ENCODE measurements around the gene PCNT. TPM values are rescaled to one million over a fixed set of nuclear protein-coding genes. Genes with fewer than 3 reads are reported as not detected.

Gene PCNT
- total and polyA plus RNA-seq, 2 of the 4 experiments (the other 2 are of a cell fraction): 10.0 to 19.4 TPM

GRCh38 chr21:46459024-46459355 lies 135.0 kb downstream of the PCNT start:
- CTCF ChIA-PET: no interaction called here
- BruUV-seq (replicated peaks): no TSS peak

More at GRCh38 chr21:46459024-46459355, 135.0 kb downstream of the PCNT start:
- Histone ChIP-seq H3K4me3 (ENCODE audit: insufficient read depth, low read depth, low read length) (peak overlapping the region; percentile 100), H3K14ac (replicated peaks; ENCODE audit: low read depth, low read length) (peak overlapping the region; percentile 48; the same call in 1 of the 2 replicates), H3K9ac (ENCODE audit: low read depth, low read length) (peak overlapping the region; percentile 94), H3K36me3 (ENCODE audit: control insufficient read depth, insufficient read depth, low read length) (peaks cover 1% of the 10 kb centered on the region), H3K18ac (ENCODE audit: low read depth, low read length) (peak overlapping the region; percentile 11; the same call in 1 of the 2 replicates), H3K9me3 (ENCODE audit: control insufficient read depth, insufficient read depth, low read length) (no peaks in the 10 kb centered on the region), H4K91ac (ENCODE audit: insufficient read depth, low read depth, low read length) (peak overlapping the region; percentile 54), H3K4me1 (ENCODE audit: control insufficient read depth, insufficient read depth, low read length) (peaks cover 22% of the 10 kb centered on the region), H3K79me1 (ENCODE audit: low read depth in 1 of 2, low read length in 2 of 2) (peaks cover 24 to 79% of the 10 kb centered on the region in 2 experiments), H3K56ac (ENCODE audit: extremely low read depth, insufficient read depth, low read length) (no peak overlapping the region), H4K5ac (ENCODE audit: low read depth, low read length) (peak overlapping the region; percentile 74), H3K27ac (ENCODE audit: insufficient read depth, low read length) (peak overlapping the region; percentile 96), H2BK120ac (ENCODE audit: low read depth, low read length) (0 out of 2 replicates have a peak overlapping the region, but pooled peaks have one; percentile 25), H3K27me3 (ENCODE audit: control insufficient read depth, insufficient read depth, low read length) (no peaks in the 10 kb centered on the region), H4K20me1 (ENCODE audit: insufficient read depth, low read length) (peaks cover 5% of the 10 kb centered on the region), H2BK5ac (ENCODE audit: low read depth, low read length, poor library complexity, severe bottlenecking) (peak overlapping the region; percentile 88), H2AK9ac (replicated peaks; ENCODE audit: low read depth, low read length, poor library complexity) (peak overlapping the region; percentile 94), H2AK5ac (ENCODE audit: low read depth, low read length) (no peak overlapping the region), H3K23ac (ENCODE audit: low read depth, low read length) (no peak overlapping the region), H3K9me1 (ENCODE audit: insufficient read depth, low read length) (peaks cover 22% of the 10 kb centered on the region), H3K4ac (ENCODE audit: low read depth, low read length) (peak overlapping the region; percentile 71), H2AFZ (replicated peaks; ENCODE audit: low read length, poor library complexity) (peak overlapping the region; percentile 99), H3K4me2 (ENCODE audit: low read depth, low read length) (no peak overlapping the region; the same call in 1 of the 2 replicates), H2BK15ac (ENCODE audit: low read depth, low read length) (no peak overlapping the region), H2BK20ac (ENCODE audit: low read depth, low read length) (no peak overlapping the region), H4K8ac (ENCODE audit: low read depth in 2 of 2, low read length in 2 of 2) (peak overlapping the region; percentile 81 to 83; a peak in 2 of 4 replicates)
- in situ Hi-C loops (cut with MboI; ENCODE audit: low sequenced_read_pairs): no loop called here
- POLR2A ChIA-PET (ENCODE audit: unreplicated experiment): no interaction called here
- TF ChIP-seq BHLHE40 (IDR thresholded peaks at IDR 0.05; ENCODE audit: low read depth, low read length) (no peak), MAZ (IDR thresholded peaks at IDR 0.05; ENCODE audit: borderline replicate concordance, low read depth, low read length) (no peak), FOS (IDR thresholded peaks at IDR 0.05; ENCODE audit: low read depth, low read length) (no peak), CTCF (conservative IDR thresholded peaks at IDR 0.05; ENCODE audit: low read depth, low read length) (no peak), CEBPB (IDR thresholded peaks at IDR 0.05; ENCODE audit: low read depth, low read length) (no peak), ELK1 (IDR thresholded peaks at IDR 0.05; ENCODE audit: borderline replicate concordance, low read depth, low read length) (no peak), USF2 (IDR thresholded peaks at IDR 0.05; ENCODE audit: low read depth, low read length) (no peak), CHD1 (IDR thresholded peaks at IDR 0.05; ENCODE audit: low read depth, low read length) (no peak), MAFK (IDR thresholded peaks at IDR 0.05; ENCODE audit: low read depth, low read length) (no peak), SMC3 (IDR thresholded peaks at IDR 0.05; ENCODE audit: low read depth, low read length) (no peak), RAD21 (IDR thresholded peaks at IDR 0.05; ENCODE audit: low read length) (no peak), RCOR1 (IDR thresholded peaks at IDR 0.05; ENCODE audit: insufficient replicate concordance, low read length) (no peak), MXI1 (IDR thresholded peaks at IDR 0.05; ENCODE audit: borderline replicate concordance, low read depth, low read length) (no peak)
- ATAC-seq (ENCODE audit: low read depth) (no peak), DNase-seq (no peak)
- intact Hi-C loops (cut with micrococcal nuclease): no loop called here
- dilution Hi-C loops (cut with HindIII; ENCODE audit: low sequenced_read_pairs, unreplicated experiment): no loop called here
- WGBS, 2 experiments (ENCODE audit: extremely low coverage in 2 of 2, insufficient read length in 1 of 2): 0% methylated on average over 4 of the region's 36 CpGs; no CpG with 5 or more reads in 1 of the 2 experiments
